ENCODE results near the gene SHB. TPM values are rescaled to one million over a fixed set of nuclear protein-coding genes. Genes with fewer than 3 reads are reported as not detected.

SHB gene
- polyA plus RNA-seq, 1 donor (not counting 4 experiments of a cell fraction or from before 2014, with no cell fraction given), result 10.9 TPM

GRCh38 chr9:38088006-38088925 lies 19.2 kb upstream of the SHB start:
- no peak overlapping the region for H3K9ac ChIP-seq (ENCODE audit: control insufficient read depth, extremely low read depth, insufficient read depth, low read length)
- H3K9me1 ChIP-seq (ENCODE audit: control insufficient read depth, extremely low read depth, insufficient read depth, low read length), result no peaks in the 10 kb centered on the region
- dilution Hi-C loops (cut with MboI; ENCODE audit: extremely low pct_ligation_motif_present, low sequenced_read_pairs), result no loop called here
- H3K4me3 ChIP-seq (ENCODE audit: control insufficient read depth in 2 of 3, extremely low read depth in 1 of 3, insufficient read depth in 2 of 3, low read depth in 1 of 3, low read length in 3 of 3), result no peak overlapping the region
- no peak overlapping the region for H3K4me2 ChIP-seq (ENCODE audit: control insufficient read depth, extremely low read depth, insufficient read depth, low read depth, low read length)
- FAIRE-seq (peak; percentile 20), DNase-seq (ENCODE audit: low read depth, low spot score) (no peak)
- TF ChIP-seq CTCF (optimal IDR thresholded peaks at IDR 0.05 in 1 of 3, IDR thresholded peaks at IDR 0.05 in 1 of 3, conservative IDR thresholded peaks at IDR 0.05 in 1 of 3; ENCODE audit: extremely low read depth in 1 of 3, insufficient read depth in 2 of 3, low read length in 3 of 3) (peak; percentile 97 to 98 (median 98)), EZH2 (IDR thresholded peaks at IDR 0.05; ENCODE audit: low read length) (no peak)
- H3K4me1 ChIP-seq (ENCODE audit: control insufficient read depth, extremely low read depth, insufficient read depth, low read length), result no peaks in the 10 kb centered on the region
- H3K36me3 ChIP-seq (ENCODE audit: control insufficient read depth in 2 of 2, extremely low read depth in 1 of 2, insufficient read depth in 2 of 2, low read length in 2 of 2), result no peaks in the 10 kb centered on the region
- no peaks in the 10 kb centered on the region for H3K27me3 ChIP-seq (ENCODE audit: control insufficient read depth, extremely low read depth, insufficient read depth, low read length)
- H2AFZ ChIP-seq (ENCODE audit: control insufficient read depth, low read length), result no peak overlapping the region
- no peaks in the 10 kb centered on the region for H3K9me3 ChIP-seq (ENCODE audit: control insufficient read depth, low read depth, low read length)
- H3K27ac ChIP-seq (ENCODE audit: control insufficient read depth, insufficient read depth, low read length), result no peak overlapping the region
- no peaks in the 10 kb centered on the region for H3K79me2 ChIP-seq (ENCODE audit: control insufficient read depth, insufficient read depth, low read length)
- no peaks in the 10 kb centered on the region for H4K20me1 ChIP-seq (ENCODE audit: control insufficient read depth, extremely low read depth, insufficient read depth, low read length)

GRCh38 chr9:38086496-38086895 lies 17.5 kb upstream of the SHB start:
- no peaks in the 10 kb centered on the region for H3K79me2 ChIP-seq (ENCODE audit: control insufficient read depth, insufficient read depth, low read length)
- H3K27ac ChIP-seq (ENCODE audit: control insufficient read depth, insufficient read depth, low read length), result no peak overlapping the region
- H3K9me1 ChIP-seq (ENCODE audit: control insufficient read depth, extremely low read depth, insufficient read depth, low read length), result no peaks in the 10 kb centered on the region
- H3K4me3 ChIP-seq (ENCODE audit: control insufficient read depth in 2 of 3, extremely low read depth in 1 of 3, insufficient read depth in 2 of 3, low read depth in 1 of 3, low read length in 3 of 3), result no peak overlapping the region
- H3K27me3 ChIP-seq (ENCODE audit: control insufficient read depth, extremely low read depth, insufficient read depth, low read length), result no peaks in the 10 kb centered on the region
- dilution Hi-C loops (cut with MboI; ENCODE audit: extremely low pct_ligation_motif_present, low sequenced_read_pairs), result no loop called here
- no peak for TF ChIP-seq CTCF (optimal IDR thresholded peaks at IDR 0.05 in 1 of 3, IDR thresholded peaks at IDR 0.05 in 1 of 3, conservative IDR thresholded peaks at IDR 0.05 in 1 of 3; ENCODE audit: extremely low read depth in 1 of 3, insufficient read depth in 2 of 3, low read length in 3 of 3)
- no peak for TF ChIP-seq EZH2 (IDR thresholded peaks at IDR 0.05; ENCODE audit: low read length)
- no peak overlapping the region for H2AFZ ChIP-seq (ENCODE audit: control insufficient read depth, low read length)
- H3K9me3 ChIP-seq (ENCODE audit: control insufficient read depth, low read depth, low read length), result no peaks in the 10 kb centered on the region
- no peaks in the 10 kb centered on the region for H4K20me1 ChIP-seq (ENCODE audit: control insufficient read depth, extremely low read depth, insufficient read depth, low read length)
- FAIRE-seq (no peak), DNase-seq (ENCODE audit: low read depth, low spot score) (no peak)
- no peaks in the 10 kb centered on the region for H3K36me3 ChIP-seq (ENCODE audit: control insufficient read depth in 2 of 2, extremely low read depth in 1 of 2, insufficient read depth in 2 of 2, low read length in 2 of 2)
- H3K9ac ChIP-seq (ENCODE audit: control insufficient read depth, extremely low read depth, insufficient read depth, low read length), result no peak overlapping the region
- H3K4me1 ChIP-seq (ENCODE audit: control insufficient read depth, extremely low read depth, insufficient read depth, low read length), result no peaks in the 10 kb centered on the region
- H3K4me2 ChIP-seq (ENCODE audit: control insufficient read depth, extremely low read depth, insufficient read depth, low read depth, low read length), result no peak overlapping the region
